GM21381 (cell line): Measurements from ENCODE around the gene SLC9A2.

Experiments used
- ATAC-seq: cut with Tn5 transposase; IDR thresholded peaks from one replicate; pipeline ENCODE4 v1.9.1; 2021; ENCODE audit warnings: mild to moderate bottlenecking, moderate library complexity; ENCODE audit not compliant: unreplicated experiment

Gene SLC9A2

DNA sequence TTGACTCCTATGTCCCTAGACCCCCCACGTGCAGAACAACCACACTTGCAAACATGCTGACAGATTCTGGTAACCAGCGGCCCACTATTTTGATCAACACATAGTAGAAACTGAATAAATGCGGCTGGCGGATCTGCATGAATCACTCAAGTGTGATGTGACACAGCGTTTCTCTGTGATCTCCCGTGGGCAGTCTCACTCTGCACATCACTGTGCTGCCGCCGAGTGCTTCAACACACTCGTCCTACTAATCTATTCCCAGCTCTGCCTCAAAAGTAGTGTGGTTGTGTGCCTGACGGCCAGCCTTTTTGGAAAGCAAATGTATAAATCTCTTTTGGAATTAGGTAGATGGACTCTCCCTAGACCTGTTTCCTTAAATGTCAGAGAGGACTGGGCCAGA, 105.2 kb downstream of the SLC9A2 start:
- no peak for ATAC-seq

DNA sequence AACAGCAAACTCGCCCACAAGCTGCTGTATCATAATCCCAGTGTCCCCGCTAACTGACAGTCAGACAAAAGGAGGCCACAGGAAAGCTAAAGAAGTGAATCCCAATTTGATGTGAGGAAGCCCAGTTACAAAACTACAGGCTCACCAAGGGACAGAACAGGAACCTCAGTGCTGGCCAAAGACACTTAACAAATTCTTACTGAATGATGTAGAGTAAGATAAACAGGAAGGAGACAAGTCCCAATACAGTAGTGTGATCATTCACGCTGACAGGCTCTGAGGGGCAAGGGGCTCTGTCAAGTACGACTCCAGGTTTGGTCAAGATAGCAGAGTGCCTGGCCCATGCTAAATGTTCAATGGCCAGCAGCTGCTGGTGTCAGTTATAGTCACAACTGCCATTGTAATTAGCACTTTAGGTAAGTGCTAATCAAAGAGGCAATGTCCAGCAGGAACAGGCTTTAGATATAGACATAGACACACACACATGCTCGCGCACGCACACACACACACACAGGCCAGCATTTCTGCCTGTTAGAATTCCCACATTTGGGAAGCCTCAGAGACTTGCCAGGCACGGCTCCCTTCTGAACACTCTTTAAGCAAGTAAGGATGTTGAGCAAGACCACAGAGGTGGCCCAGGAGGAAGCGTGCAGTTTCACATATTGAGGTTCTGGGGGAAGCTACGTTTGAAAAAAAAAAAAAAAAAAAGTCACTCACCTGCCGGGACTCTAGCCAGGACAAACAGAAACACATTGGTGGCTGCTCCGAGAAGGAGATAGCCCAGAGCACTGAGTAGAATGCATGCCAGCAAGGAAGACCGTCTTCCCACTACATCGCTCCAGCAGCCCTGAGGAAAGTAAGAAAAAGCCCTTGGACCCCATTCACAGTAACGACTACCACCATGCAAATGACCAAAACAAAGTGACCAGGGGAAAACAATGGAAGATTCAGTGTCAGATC, 107.1 kb downstream of the SLC9A2 start:
- ATAC-seq = no peak

DNA sequence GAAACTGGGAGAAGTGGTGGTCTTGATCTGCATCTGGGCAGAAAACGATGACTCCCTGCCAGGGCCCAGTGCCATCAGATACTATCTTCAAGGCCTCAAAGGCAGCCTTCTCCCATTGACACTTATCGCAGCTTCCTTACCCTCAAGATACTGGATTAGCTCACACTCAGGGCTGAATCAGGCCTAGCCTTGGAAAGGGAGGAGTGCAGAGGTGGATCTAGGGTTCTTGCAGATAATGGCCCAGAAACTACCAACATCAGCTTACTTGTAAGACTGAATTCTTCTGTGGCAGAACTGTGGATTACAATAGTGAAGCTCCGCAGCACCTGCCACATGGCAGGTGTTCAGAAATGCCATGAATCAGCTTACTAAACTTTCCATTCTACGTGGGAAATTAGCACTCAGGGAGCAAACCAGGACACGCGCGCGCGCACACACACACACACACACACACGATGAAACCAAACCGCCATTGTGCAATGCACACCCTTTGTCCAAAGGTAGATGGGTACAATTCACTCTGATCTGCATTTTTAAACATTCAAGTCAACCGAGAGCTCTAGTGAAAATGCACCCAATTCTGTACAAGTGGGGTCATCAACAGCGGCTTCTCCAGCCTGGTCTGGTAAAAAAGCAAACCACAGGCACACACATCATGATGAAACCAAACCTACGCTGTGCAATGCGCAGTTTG, 116.2 kb downstream of the SLC9A2 start:
- ATAC-seq = no peak

DNA sequence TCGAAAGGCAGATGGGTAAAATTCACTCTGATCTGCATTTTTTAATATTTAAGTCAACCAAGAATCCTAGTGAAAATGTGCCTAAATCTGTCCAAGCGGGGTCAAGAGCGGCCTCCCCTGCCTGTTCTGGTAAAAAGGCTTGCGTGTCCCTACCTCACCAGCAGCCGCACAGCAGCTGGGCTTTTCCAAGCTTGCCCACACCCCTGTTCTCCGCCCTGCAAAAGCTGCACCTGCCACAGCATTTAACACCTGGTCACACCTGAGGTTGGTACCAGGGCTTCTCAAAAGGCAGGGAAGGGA, 116.7 kb downstream of the SLC9A2 start:
- ATAC-seq = peak; percentile 8

DNA sequence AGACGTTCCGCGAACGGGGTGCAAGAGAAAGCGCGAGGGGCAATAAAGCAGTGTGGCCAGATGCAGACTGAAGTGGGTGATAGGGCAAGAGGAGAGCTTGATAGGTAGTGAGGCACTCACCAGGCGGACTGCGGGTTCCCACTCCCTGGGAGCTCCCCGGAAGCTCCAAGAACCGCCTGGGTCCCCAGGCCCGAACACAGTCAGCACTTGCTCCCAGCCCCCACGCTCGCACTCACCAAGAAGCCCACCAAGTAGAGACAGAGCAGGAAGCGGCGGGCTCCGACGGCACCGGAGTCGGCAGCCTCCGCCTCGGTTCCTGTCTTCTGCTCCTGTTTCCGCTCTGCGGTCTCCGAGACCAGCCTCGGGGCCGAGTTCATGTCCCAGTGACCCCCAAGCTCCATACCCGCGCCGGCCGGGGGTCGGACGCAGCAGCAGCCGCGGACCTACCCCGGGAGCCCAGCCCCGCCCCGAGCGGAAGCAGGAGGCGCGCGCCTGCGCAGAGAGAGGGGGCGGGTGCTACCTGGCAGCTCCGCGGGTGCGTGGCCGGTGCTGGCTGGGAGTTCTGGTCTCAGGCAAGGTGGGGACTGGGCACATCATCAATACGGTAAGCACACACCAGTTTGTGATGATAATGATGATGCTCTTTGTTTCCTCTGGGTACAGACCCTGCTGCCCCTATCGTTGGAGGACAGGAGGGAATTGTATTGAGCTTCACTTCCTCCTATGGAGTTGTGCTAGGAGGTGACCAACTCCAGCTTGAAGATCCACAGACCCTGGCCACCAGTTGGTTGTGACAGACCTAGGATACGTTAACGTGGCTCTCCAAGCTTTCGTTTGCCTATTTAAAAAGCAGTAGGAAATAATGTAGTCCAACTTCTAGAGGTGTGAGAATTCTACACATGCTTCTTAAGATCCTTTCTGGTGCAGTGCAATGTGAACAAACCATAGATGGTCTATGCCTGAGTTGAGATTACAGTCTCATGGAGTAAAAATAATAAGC, 117.4 kb downstream of the SLC9A2 start:
- ATAC-seq = peak; percentile 96

DNA sequence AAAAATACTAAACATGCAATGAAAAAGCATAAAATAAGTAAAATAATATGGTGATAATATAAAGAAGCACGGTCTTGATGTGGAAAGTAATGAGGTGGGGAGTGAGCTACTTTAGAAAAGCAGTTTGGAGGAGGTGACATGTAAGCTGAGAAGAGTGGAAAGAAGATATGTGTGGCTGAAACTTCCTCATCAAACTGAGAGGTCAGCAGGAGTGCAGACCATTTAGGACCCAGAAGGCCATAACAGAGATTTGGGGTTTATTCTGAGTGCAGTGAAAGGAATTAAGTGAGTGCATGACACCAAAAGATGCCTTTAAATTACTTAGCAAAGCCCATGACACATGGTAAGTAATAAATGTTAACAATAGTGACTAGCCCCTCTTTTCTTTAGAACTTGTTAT, 118.1 kb downstream of the SLC9A2 start:
- peak; percentile 35 for ATAC-seq

DNA sequence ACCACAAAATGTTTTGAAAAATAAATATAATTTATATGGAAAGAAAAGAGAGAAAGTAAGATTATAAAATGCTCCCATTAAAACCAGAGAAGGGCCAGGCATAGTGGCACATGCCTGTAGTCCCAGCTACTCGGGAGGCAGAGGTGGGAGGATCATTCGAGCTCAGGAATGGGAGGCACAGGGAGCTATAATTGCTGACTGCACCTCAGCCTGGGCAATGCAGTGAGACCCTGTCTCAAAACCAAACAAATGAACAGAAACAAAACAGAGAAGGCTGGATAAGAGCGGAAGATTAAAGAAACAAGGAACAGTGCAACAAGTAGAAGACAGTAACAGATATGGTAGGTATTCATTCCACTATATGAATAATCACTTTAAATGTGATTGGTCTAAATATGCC, 123.9 kb downstream of the SLC9A2 start:
- ATAC-seq = no peak

DNA sequence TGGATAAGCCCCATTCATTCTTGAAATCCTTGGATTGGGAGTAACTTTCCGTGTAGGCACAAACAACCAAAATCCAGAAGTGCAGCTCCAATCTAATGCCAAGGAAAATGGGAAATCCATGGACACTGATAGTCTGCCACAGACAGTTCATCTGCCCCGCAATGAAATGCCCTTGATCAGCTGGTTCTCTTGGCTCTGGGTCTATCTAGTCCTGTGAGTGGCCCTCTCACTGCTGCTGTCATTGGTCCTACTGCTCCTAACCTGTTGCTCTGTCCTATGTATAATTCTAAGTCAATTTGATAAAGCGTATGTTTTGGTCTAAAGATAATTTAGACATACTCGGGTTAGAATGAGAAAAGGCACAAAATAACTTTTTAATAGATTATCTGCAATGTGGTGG, 128.8 kb downstream of the SLC9A2 start:
- no peak for ATAC-seq

DNA sequence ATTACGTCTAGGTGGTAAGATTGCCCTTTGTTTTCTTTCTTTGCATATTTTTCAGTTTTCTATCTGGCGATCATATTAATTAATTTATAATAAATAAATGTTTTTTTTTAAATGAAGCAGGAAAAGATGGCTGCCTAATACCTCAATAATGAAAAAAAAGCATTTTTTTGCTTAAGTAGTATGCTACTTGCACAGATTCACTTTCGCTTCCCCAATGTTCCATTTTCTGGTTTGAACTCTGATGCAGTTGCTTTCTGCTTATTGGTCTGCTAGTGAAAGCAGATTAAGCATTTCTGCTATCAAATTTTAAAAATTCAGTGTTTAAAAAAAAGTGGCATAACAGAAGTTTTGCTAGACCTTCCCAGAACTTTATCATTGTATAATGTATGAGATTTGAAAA, 130.6 kb downstream of the SLC9A2 start:
- ATAC-seq = no peak

DNA sequence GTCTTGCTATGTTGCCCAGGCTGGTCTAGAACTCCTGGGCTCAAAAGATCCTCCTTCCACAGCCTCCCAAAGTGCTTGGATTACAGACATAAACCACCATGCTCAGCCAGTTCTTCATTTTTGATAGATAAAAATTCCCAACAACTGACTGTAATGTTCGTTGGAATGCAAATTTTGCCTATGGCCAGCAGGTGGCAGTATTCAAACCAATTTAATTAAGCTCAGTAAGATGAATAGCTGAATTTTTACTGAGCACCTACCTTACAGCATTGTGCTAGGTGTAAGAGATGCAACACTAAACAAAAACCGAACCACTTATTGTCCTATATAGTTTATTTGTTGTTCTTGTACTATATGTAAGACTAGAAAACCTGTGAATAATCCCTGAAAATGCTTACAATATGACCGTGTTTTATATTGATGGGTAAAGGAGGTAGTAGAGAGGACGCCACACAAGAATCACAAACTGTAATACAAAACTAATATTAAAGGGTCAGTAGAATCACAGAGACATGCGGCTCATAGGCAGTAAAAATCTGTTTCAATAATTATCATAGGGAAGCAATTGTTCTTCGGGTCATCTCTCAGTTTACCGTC, 134.3 kb downstream of the SLC9A2 start:
- no peak for ATAC-seq

DNA sequence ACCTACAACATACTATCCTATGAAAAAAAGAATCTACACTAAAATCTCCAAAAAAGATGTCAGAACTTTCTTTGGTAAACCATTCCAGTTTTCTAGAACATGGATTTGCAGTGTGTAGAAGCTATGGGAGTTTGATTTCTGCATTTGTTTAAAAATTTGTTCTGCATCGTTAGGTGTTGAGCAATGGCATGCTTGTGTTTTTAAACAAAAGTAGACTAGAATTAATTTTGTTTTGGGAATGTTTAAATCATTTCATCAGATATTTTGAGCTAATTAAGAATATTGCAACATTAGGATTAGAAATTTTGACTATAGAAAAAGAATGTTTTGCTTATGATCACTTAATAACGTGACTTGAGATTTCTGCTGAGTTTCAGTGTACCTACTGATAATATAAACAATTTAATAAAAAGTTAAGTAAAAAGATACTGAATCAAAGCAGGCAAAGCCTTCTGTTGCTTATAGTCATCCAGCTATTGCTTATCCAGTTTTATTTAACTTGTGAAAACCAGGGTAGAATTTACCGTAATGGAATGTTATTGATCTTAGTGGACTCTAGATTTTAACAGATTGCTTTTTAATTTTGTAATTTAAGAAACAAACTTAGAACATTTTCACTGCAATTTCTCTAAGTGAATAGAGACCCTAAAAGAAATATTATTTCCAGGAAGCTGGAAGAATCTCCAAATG, 135.2 kb downstream of the SLC9A2 start:
- ATAC-seq = no peak

DNA sequence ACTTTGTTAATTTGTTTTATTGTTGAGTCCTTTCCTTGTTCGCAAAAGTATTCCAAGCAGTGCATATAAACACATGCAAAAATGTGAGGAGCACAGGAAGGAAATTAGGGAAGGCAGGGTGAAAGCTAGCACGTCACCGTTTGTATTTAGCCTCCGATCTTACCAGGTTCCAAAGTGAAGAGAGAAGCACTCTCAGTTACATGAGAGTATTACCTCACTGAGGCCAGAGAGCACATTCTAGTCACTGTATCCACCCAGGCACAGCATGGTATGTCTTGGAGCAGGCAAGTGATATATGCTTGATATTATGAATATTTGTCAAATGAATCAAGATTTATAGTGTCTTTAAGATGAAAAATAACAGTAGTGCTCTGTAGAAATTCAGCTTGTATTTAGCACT, 135.9 kb downstream of the SLC9A2 start:
- ATAC-seq = no peak

DNA sequence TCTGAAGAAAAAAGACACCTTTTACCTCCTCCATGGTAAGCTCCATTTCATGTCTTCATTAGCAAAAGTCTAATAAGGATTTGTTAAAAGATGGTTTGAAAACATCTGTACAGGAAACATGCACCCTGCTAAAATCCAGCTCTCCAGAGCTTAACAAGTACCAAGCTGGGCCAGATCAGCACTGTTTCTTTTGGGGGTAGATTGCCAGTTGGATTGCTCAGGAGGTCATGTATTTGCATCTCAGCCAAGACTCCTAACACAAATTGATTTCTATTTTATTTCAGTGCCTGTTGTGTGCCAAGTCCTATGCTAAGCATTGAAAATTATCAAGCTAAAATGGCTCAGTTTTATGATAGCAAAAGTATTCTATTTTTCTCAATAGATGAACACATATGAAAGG, 139.1 kb downstream of the SLC9A2 start:
- no peak for ATAC-seq
